Loucy (cell line): ENCODE data around the gene ZNF333.

Source experiments
- EZH2phosphoT487 ChIP-seq: fragments of 200-600 bp; IDR thresholded peaks from 2 replicates; pipeline ENCODE4 v1.6.1; 2018; ENCODE audit warnings: antibody characterized with exemption, mild to moderate bottlenecking, moderate library complexity, borderline replicate concordance
- TF ChIP-seq, protein P1 (sequence below): fragments of 200-600 bp; sonication (generic); conservative IDR thresholded peaks from 2 replicates; pipeline ENCODE4 v1.5.1; 2014; ENCODE audit warnings: mild to moderate bottlenecking, antibody characterized with exemption, low read length

DNA sequence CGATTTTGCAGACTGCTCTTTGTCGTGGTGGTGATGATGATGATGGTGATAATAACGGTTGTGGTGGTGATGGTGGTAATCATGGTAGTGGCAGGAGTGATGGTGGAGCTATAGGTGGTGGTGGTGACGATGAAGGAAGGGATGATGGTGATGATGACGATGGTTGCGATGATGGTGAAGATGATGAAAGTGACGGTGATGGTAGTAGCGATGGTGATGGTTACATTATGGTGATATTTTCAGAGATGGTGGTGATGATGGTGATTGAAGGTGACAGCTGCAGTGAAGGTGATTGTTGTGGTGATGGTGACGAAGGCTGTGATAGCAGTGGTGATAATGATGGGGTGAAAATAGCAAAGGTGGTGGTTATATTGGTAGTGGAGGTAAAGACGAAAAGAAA is 13.1 kb upstream of the ZNF333 start:
- TF ChIP-seq EZH2phosphoT487 = no peak
- TF ChIP-seq, protein P1, sequence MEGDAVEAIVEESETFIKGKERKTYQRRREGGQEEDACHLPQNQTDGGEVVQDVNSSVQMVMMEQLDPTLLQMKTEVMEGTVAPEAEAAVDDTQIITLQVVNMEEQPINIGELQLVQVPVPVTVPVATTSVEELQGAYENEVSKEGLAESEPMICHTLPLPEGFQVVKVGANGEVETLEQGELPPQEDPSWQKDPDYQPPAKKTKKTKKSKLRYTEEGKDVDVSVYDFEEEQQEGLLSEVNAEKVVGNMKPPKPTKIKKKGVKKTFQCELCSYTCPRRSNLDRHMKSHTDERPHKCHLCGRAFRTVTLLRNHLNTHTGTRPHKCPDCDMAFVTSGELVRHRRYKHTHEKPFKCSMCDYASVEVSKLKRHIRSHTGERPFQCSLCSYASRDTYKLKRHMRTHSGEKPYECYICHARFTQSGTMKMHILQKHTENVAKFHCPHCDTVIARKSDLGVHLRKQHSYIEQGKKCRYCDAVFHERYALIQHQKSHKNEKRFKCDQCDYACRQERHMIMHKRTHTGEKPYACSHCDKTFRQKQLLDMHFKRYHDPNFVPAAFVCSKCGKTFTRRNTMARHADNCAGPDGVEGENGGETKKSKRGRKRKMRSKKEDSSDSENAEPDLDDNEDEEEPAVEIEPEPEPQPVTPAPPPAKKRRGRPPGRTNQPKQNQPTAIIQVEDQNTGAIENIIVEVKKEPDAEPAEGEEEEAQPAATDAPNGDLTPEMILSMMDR = no peak
